Spinal cord (tissue), 4 donors: ENCODE data around the gene IL21. TPM values are rescaled to one million over a fixed set of nuclear protein-coding genes. Genes with fewer than 3 reads are reported as not detected.

Experiments used
- polyA plus RNA-seq, 2 donors: library from polyadenylated mRNA; unstranded; fragments of 120-200 nt; gene quantifications; one replicate each; pipeline ENCODE4 v1.2.1, GENCODE V29; 2013; ENCODE audit not compliant: insufficient read length in 2 of 2
- total RNA-seq, 2 donors: library from RNA; depleted of rRNA in 1 of 2; stranded (reverse); fragments of 120-200 nt in 1 of 2; fragments of >200 nt in 1 of 2; gene quantifications; one replicate each; pipeline versions ENCODE4 v1.2.3 to v1.2.4, GENCODE V29; 2013 to 2014

The IL21 gene
- total and polyA plus RNA-seq, 4 donors: not detected

Other genes with a start within 250 kb of the IL21 start
- under 1 TPM in 1 of 2 donors, not detected in 1; 0.17 TPM for gene ADAD1, start 242.1 kb downstream of the IL21 start, total RNA-seq
- not detected for gene ADAD1, start 242.1 kb downstream of the IL21 start, polyA plus RNA-seq
- not detected for gene IL2, start 164.3 kb downstream of the IL21 start, total RNA-seq
- gene IL2, start 164.3 kb downstream of the IL21 start, polyA plus RNA-seq: not detected
- gene BBS12, start 111.6 kb upstream of the IL21 start, total RNA-seq: 1 to 10 TPM; 9.8 TPM
- 1 to 10 TPM; 5.3 to 5.7 TPM for gene BBS12, start 111.6 kb upstream of the IL21 start, polyA plus RNA-seq
- gene FGF2, start 205.8 kb upstream of the IL21 start, total RNA-seq: 10 to 100 TPM; 16.6 to 38.1 TPM
- 10 to 100 TPM; 11.9 to 18.1 TPM for gene FGF2, start 205.8 kb upstream of the IL21 start, polyA plus RNA-seq